ENCODE results near the gene ZBTB43. TPM values are rescaled to one million over a fixed set of nuclear protein-coding genes. Genes with fewer than 3 reads are reported as not detected.

ZBTB43 gene
- total and polyA plus RNA-seq, 10 of the 15 experiments (the other 5 are each of a cell fraction or from before 2014, with no cell fraction given): 2.4 to 19.3 (median 8.7) TPM

DNA sequence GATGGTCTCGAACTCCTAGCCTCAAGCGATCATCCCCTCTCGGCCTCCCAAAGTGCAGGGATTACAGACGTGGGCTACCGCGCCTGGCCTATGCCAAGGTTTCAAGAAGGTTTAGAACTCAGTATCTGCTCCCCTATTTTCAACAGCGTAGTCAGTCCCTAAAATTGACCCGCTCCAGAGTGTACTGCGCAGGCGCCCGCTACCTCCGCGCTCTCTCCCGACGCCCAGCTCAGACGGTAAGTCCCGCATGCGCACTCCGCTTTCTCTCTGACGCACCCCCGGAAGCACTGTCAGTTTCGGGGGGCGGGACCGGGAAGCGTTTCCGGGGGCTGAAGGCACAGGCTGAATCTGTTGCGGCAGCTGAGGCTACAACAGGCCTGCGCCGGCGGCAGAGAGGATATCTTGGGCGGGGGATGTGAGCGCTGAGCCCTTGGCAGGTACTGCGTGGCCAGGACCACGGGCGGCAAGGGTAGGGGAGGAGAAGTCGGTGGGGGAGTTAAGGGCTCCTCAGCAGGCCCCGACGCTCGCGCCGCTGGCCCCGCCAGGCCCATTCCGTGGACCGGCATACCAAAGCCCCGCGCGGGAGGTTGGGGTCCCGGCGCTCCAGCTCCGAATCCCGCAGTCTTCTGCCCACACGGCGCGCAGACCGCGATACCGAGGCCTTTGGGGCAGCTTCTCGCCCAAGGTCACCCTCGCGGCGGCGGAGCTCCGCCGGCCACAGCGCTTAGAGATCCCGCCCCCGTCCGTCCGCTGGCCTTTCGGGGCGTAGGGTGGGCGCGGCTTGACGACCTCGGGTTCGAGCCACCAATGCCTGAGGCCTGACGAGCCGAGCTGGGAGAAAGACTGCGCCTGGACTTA lies at the start of gene ZBTB43 (continued):
- TF ChIP-seq, protein P1, sequence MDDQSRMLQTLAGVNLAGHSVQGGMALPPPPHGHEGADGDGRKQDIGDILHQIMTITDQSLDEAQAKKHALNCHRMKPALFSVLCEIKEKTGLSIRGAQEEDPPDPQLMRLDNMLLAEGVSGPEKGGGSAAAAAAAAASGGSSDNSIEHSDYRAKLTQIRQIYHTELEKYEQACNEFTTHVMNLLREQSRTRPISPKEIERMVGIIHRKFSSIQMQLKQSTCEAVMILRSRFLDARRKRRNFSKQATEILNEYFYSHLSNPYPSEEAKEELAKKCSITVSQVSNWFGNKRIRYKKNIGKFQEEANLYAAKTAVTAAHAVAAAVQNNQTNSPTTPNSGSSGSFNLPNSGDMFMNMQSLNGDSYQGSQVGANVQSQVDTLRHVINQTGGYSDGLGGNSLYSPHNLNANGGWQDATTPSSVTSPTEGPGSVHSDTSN (IDR thresholded peaks at IDR 0.05; ENCODE audit: insufficient replicate concordance, low read depth, low read length): no peak
- TF ChIP-seq SMARCA5 (IDR thresholded peaks at IDR 0.05) (no peak), ZNF622 (IDR thresholded peaks at IDR 0.05) (no peak), TCF3 (IDR thresholded peaks at IDR 0.05; ENCODE audit: borderline replicate concordance, insufficient read depth, low read depth, low read length) (0 out of 2 replicates have a peak, but pooled peaks have one; percentile 40), CHD4 (IDR thresholded peaks at IDR 0.05) (no peak), GABPA (IDR thresholded peaks at IDR 0.05; ENCODE audit: low read depth) (peak; percentile 97), CHD1 (IDR thresholded peaks at IDR 0.05; ENCODE audit: low read depth, low read length) (0 out of 2 replicates have a peak, but pooled peaks have one; percentile 15), ZNF217 (IDR thresholded peaks at IDR 0.05) (no peak), RELA (IDR thresholded peaks at IDR 0.05; ENCODE audit: borderline replicate concordance, partially characterized antibody) (no peak), TAF1 (IDR thresholded peaks at IDR 0.05; ENCODE audit: borderline replicate concordance, low read depth, low read length) (peak; percentile 90), MTA2 (IDR thresholded peaks at IDR 0.05; ENCODE audit: low read depth) (peak; percentile 63), WRNIP1 (IDR thresholded peaks at IDR 0.05; ENCODE audit: borderline replicate concordance, low read depth, low read length) (no peak), MYC (IDR thresholded peaks at IDR 0.05; ENCODE audit: insufficient read depth, insufficient read length, insufficient replicate concordance, low read length, severe bottlenecking) (no peak), ZBED1 (IDR thresholded peaks at IDR 0.05; ENCODE audit: borderline replicate concordance) (no peak), HDGF (IDR thresholded peaks at IDR 0.05) (no peak), TCF7 (IDR thresholded peaks at IDR 0.05; ENCODE audit: borderline replicate concordance) (no peak), PAX5 (IDR thresholded peaks at IDR 0.05; ENCODE audit: borderline replicate concordance, low read depth, low read length) (no peak), TARDBP (IDR thresholded peaks at IDR 0.05; ENCODE audit: borderline replicate concordance) (no peak), HDAC6 (IDR thresholded peaks at IDR 0.05; ENCODE audit: unreplicated experiment) (no peak), MEF2A (IDR thresholded peaks at IDR 0.05; ENCODE audit: insufficient read depth, low read depth, low read length) (no peak), KAT2A (conservative IDR thresholded peaks at IDR 0.05; ENCODE audit: control insufficient read depth, low read depth, low read length) (no peak), ZNF24 (IDR thresholded peaks at IDR 0.05) (no peak), SMC3 (IDR thresholded peaks at IDR 0.05; ENCODE audit: borderline replicate concordance, low read length) (no peak), JUND (IDR thresholded peaks at IDR 0.05; ENCODE audit: low read depth, low read length) (no peak), NFXL1 (IDR thresholded peaks at IDR 0.05; ENCODE audit: borderline replicate concordance) (no peak), ATF7 (IDR thresholded peaks at IDR 0.05; ENCODE audit: low read depth) (peak; percentile 33; the same call in 1 of the 2 replicates), RBBP5 (conservative IDR thresholded peaks at IDR 0.05) (no peak)
- TF ChIP-seq, protein P2, sequence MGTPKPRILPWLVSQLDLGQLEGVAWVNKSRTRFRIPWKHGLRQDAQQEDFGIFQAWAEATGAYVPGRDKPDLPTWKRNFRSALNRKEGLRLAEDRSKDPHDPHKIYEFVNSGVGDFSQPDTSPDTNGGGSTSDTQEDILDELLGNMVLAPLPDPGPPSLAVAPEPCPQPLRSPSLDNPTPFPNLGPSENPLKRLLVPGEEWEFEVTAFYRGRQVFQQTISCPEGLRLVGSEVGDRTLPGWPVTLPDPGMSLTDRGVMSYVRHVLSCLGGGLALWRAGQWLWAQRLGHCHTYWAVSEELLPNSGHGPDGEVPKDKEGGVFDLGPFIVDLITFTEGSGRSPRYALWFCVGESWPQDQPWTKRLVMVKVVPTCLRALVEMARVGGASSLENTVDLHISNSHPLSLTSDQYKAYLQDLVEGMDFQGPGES (IDR thresholded peaks at IDR 0.05): no peak
- TF ChIP-seq, protein P3, sequence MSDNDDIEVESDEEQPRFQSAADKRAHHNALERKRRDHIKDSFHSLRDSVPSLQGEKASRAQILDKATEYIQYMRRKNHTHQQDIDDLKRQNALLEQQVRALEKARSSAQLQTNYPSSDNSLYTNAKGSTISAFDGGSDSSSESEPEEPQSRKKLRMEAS (IDR thresholded peaks at IDR 0.05; ENCODE audit: low read depth, low read length): no peak
